PC-9 (cell line): ENCODE results near the gene IGF2BP2. TPM values are rescaled to one million over a fixed set of nuclear protein-coding genes. Genes with fewer than 3 reads are reported as not detected.

ENCODE experiments used
- BruUV-seq: library from RNA; stranded (reverse); fragments of 400-500 nt; replicated peaks from 2 replicates; lab custom pipeline; 2021; lab: Mats Ljungman, UMichigan
- CTCF ChIA-PET: fragments of 300-600 bp; sonication (Branson Sonifier 250); formaldehyde crosslinking; loops from one replicate; lab custom pipeline; 2022; ENCODE audit warnings: antibody characterized with exemption; lab: Charles Lee
- POLR2A ChIA-PET: fragments of 300-600 bp; sonication (Branson Sonifier 250); formaldehyde crosslinking; loops from one replicate; lab custom pipeline; 2022; ENCODE audit warnings: antibody characterized with exemption; ENCODE audit not compliant: unreplicated experiment; lab: Charles Lee
- DNase-seq, 2 experiments: peaks; one replicate each; pipeline versions ENCODE4 v3.0.0 to v3.0.0-alpha.2; 2015 to 2022; ENCODE audit warnings: mixed read lengths in 1 of 2
- H2AFZ ChIP-seq: fragments of 200-600 bp; sonication (generic); 2 replicates; pipeline ENCODE4 v1.8.1; 2017; ENCODE audit warnings: antibody characterized with exemption
- H3F3A ChIP-seq: fragments of 200-600 bp; sonication (generic); 2 replicates; pipeline ENCODE4 v1.8.1; 2017; ENCODE audit warnings: antibody characterized with exemption, mild to moderate bottlenecking, low read depth; ENCODE audit not compliant: insufficient read depth
- H3K27ac ChIP-seq: fragments of 200-600 bp; sonication (generic); 2 replicates; pipeline ENCODE4 v1.6.1; 2016; ENCODE audit warnings: mixed run types
- H3K27me3 ChIP-seq: fragments of 200-600 bp; sonication (generic); 2 replicates; pipeline ENCODE4 v1.6.1; 2016; ENCODE audit warnings: low read depth, mixed run types; ENCODE audit not compliant: insufficient read depth
- H3K36me3 ChIP-seq: fragments of 200-600 bp; sonication (generic); 2 replicates; pipeline ENCODE4 v1.6.1; 2016; ENCODE audit warnings: low read depth, mixed run types
- H3K4me1 ChIP-seq: fragments of 200-600 bp; sonication (generic); replicated peaks from 2 replicates; pipeline ENCODE4 v1.6.1; 2016; ENCODE audit warnings: mixed run types; ENCODE audit not compliant: insufficient read depth
- H3K4me2 ChIP-seq: fragments of 200-600 bp; sonication (generic); 2 replicates; pipeline ENCODE4 v1.6.1; 2017; ENCODE audit warnings: mixed run types
- H3K4me3 ChIP-seq: fragments of 200-600 bp; sonication (generic); 2 replicates; pipeline ENCODE4 v1.6.1; 2016; ENCODE audit warnings: mixed run types
- H3K79me2 ChIP-seq: fragments of 200-600 bp; sonication (generic); 2 replicates; pipeline ENCODE4 v1.6.1; 2017; ENCODE audit warnings: low read depth, mixed run types
- H3K9me2 ChIP-seq: fragments of 200-600 bp; sonication (generic); 2 replicates; pipeline ENCODE4 v1.8.1; 2017; ENCODE audit warnings: mild to moderate bottlenecking; ENCODE audit not compliant: insufficient read depth
- H3K9me3 ChIP-seq: fragments of 200-600 bp; sonication (generic); 2 replicates; pipeline ENCODE4 v1.8.1; 2016; ENCODE audit warnings: low read depth; ENCODE audit not compliant: insufficient read depth
- H4K20me1 ChIP-seq: fragments of 200-600 bp; sonication (generic); 2 replicates; pipeline ENCODE4 v1.8.1; 2017; ENCODE audit not compliant: insufficient read depth
- CTCF ChIP-seq: fragments of 200-600 bp; sonication (generic); conservative IDR thresholded peaks from 2 replicates; pipeline ENCODE4 v1.6.1; 2017; ENCODE audit warnings: mixed run types, antibody characterized with exemption, mild to moderate bottlenecking, moderate library complexity
- EZH2 ChIP-seq: fragments of 200-600 bp; sonication (generic); IDR thresholded peaks from 2 replicates; pipeline ENCODE4 v1.8.0; 2017; ENCODE audit warnings: antibody characterized with exemption, low read depth
- intact Hi-C: fragments of 100-400 bp; cut with micrococcal nuclease; formaldehyde crosslinking; loops from one replicate; pipeline ENCODE4 v1.10.0; 2022; ENCODE audit not compliant: unreplicated experiment
- total RNA-seq: library from RNA; stranded (reverse); gene quantifications from 2 replicates; pipeline ENCODE4 v1.2.3, GENCODE V29; 2021

The IGF2BP2 gene
- total RNA-seq, 1 experiment from 2014 or later, result 140 TPM

- TF ChIP-seq CTCF (no peak), EZH2 (no peak)
- Histone ChIP-seq H3F3A (peaks cover 51% of the 10 kb centered on the region), H2AFZ (no peak overlapping the region), H3K79me2 (peaks cover 94% of the 10 kb centered on the region), H3K27ac (no peak overlapping the region), H3K4me1 (peaks cover 33% of the 10 kb centered on the region), H3K9me3 (no peaks in the 10 kb centered on the region), H3K9me2 (no peaks in the 10 kb centered on the region), H3K4me3 (no peak overlapping the region), H3K4me2 (no peak overlapping the region), H4K20me1 (peaks cover 42% of the 10 kb centered on the region), H3K36me3 (0 out of 2 replicates have a peak, but pooled peaks cover 14% of the 10 kb centered on the region), H3K27me3 (no peaks in the 10 kb centered on the region)
- intact Hi-C loops, result loop anchor here (2.0 kb wide), 1 partner anchor 16 kb away; no protein-coding TSS in a partner anchor
- no TSS peak for BruUV-seq
- CTCF ChIA-PET, result no interaction called here
- POLR2A ChIA-PET, result no interaction called here
- DNase-seq, result no peak
These were observed 100.1 kb downstream of the IGF2BP2 start for GRCh38 chr3:185724761-185725160.

GRCh38 chr3:185724251-185724650, 100.6 kb downstream of the IGF2BP2 start:
- peaks cover 47% of the 10 kb centered on the region for H4K20me1 ChIP-seq
- no peaks in the 10 kb centered on the region for H3K27me3 ChIP-seq
- intact Hi-C loops, result loop anchor here (2.0 kb wide), 1 partner anchor 15 kb away; no protein-coding TSS in a partner anchor
- H3K79me2 ChIP-seq, result peaks cover 98% of the 10 kb centered on the region
- ChIA-PET POLR2A (no interaction called here), CTCF (no interaction called here)
- 0 out of 2 replicates have a peak, but pooled peaks cover 14% of the 10 kb centered on the region for H3K36me3 ChIP-seq
- no peak overlapping the region for H3K4me2 ChIP-seq
- no peaks in the 10 kb centered on the region for H3K9me3 ChIP-seq
- no peak overlapping the region for H3K4me3 ChIP-seq
- H3F3A ChIP-seq, result peaks cover 47% of the 10 kb centered on the region
- no peak overlapping the region for H2AFZ ChIP-seq
- no TSS peak for BruUV-seq
- TF ChIP-seq CTCF, result no peak
- DNase-seq, result no peak
- H3K9me2 ChIP-seq, result no peaks in the 10 kb centered on the region
- H3K27ac ChIP-seq, result no peak overlapping the region
- H3K4me1 ChIP-seq, result peaks cover 28% of the 10 kb centered on the region

- Histone ChIP-seq H4K20me1 (peaks cover 55% of the 10 kb centered on the region), H3K9me2 (no peaks in the 10 kb centered on the region), H3F3A (peaks cover 39% of the 10 kb centered on the region), H3K4me3 (no peak overlapping the region), H3K79me2 (peaks cover 96% of the 10 kb centered on the region), H3K4me2 (no peak overlapping the region), H3K36me3 (0 out of 2 replicates have a peak, but pooled peaks cover 14% of the 10 kb centered on the region), H3K27ac (no peak overlapping the region), H3K27me3 (no peaks in the 10 kb centered on the region), H2AFZ (no peak overlapping the region), H3K4me1 (peaks cover 17% of the 10 kb centered on the region), H3K9me3 (no peaks in the 10 kb centered on the region)
- ChIA-PET CTCF (no interaction called here), POLR2A (interaction anchor here (0.6 kb wide), 3 partner anchors 32 to 64 kb away, joined by 3 to 4 read pairs (median 3); no protein-coding TSS in a partner anchor)
- intact Hi-C loops, result no loop called here
- no peak for DNase-seq
- TF ChIP-seq EZH2 (no peak), CTCF (no peak)
- BruUV-seq, result no TSS peak
These were observed 102.0 kb downstream of the IGF2BP2 start for GRCh38 chr3:185722881-185723280.
